GM20000 (cell line): Measurements from ENCODE around the gene CFAP299.

Experiments
- DNase-seq: peaks from one replicate; pipeline ENCODE4 v3.0.0; 2012; ENCODE audit warnings: low spot score
- TF ChIP-seq, protein P1 (sequence below): IDR thresholded peaks from 2 replicates; pipeline ENCODE4 v1.5.1; 2012; ENCODE audit warnings: mild to moderate bottlenecking, control low read depth; ENCODE audit errors: extremely low read depth, missing control alignments

Gene CFAP299

DNA sequence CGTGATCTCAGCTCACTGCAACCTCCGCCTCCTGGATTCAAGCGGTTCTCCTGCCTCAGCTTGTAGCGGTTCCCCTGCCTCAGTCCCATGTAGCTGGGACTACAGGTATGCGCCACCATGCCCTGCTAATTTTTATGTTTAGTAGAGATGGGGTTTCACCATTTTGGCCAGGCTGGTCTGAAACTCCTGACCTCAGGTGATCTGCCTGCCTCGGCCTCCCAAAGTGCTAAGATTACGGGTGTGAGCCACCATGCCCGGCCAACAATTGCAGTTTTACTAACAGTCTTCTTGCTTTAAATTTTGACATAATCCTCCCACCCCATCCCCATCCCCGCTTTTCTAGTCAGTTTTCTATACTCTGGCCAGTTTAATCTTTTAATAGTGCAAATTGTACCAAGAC lies 112.0 kb downstream of the CFAP299 start:
- no peak for DNase-seq
- TF ChIP-seq, protein P1, sequence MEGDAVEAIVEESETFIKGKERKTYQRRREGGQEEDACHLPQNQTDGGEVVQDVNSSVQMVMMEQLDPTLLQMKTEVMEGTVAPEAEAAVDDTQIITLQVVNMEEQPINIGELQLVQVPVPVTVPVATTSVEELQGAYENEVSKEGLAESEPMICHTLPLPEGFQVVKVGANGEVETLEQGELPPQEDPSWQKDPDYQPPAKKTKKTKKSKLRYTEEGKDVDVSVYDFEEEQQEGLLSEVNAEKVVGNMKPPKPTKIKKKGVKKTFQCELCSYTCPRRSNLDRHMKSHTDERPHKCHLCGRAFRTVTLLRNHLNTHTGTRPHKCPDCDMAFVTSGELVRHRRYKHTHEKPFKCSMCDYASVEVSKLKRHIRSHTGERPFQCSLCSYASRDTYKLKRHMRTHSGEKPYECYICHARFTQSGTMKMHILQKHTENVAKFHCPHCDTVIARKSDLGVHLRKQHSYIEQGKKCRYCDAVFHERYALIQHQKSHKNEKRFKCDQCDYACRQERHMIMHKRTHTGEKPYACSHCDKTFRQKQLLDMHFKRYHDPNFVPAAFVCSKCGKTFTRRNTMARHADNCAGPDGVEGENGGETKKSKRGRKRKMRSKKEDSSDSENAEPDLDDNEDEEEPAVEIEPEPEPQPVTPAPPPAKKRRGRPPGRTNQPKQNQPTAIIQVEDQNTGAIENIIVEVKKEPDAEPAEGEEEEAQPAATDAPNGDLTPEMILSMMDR = no peak

DNA sequence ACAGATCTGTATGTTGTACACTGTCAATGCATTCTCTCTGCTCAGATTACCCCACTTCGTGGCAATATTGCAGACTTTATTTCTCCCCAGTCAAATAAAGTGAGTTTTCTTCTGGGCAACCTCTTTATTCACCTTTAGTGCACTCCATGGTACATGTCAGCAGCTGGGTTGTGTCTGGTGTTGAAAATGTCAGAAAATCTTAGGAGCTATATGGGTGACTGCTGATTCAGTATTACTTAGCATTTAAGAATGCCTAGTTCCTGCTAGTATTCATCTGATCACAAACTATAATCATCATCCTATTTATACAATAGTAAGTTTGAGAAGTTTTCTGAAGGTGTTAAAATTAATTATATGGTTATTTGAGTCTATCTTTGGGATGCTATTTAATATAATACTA lies 112.5 kb downstream of the CFAP299 start:
- TF ChIP-seq, protein P1 = no peak
- no peak for DNase-seq

DNA sequence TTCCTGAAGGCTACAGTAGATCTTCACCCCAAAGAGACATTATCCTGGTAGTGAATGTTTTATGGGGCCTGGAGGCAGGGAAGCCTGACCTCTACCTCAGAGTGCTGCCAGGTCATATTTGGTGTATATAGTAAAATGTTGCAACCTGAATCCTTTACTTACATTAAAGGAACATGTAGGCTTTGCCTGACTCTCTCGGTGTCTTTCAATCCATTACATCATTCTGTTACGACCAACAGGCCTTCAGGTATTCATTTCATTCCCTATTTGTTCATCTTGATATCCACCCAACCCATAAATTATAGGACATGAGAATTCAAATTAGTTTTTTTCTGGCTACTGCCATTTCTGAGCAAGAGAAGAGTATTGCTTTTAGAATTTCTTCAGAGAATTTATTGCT lies 116.5 kb downstream of the CFAP299 start:
- DNase-seq = no peak
- TF ChIP-seq, protein P1 = no peak

DNA sequence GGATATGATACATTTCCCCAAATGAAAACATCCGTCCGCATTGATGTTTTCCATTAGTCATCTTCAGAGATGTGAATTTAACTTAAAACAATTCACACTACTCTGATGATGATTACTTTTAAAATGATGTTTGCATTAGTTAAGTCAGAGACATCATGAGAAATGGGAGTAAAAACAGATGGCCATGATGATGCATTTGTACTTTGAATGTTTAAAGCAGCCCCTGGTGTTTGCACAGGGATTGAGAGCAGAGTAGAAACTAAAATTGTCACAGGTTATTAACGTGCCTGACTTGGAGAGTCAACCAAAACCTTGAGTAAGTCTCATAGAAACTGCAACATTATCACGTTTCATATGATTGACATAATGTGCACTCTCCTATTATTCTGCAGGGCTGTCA lies 117.2 kb downstream of the CFAP299 start:
- TF ChIP-seq, protein P1 = no peak
- no peak for DNase-seq

DNA sequence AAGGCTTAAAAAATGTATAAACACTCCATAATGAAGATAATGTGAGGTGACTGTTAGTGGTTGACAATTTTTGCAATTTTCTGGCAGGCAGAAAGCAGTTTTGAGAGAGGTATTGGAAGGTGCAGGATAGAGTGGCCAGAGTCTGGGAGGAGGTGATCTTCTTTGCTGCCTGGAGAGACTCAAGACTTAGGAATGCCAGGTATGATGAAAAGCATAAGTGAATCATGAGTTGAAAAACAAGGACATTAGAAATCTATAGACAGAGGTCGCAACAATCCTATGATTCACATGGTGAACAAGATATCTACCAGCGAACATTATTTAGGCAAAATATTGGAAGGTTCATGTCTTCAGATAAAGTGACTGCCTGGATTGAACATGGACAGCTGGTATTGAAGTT lies 118.5 kb downstream of the CFAP299 start:
- TF ChIP-seq, protein P1 = no peak
- no peak for DNase-seq

DNA sequence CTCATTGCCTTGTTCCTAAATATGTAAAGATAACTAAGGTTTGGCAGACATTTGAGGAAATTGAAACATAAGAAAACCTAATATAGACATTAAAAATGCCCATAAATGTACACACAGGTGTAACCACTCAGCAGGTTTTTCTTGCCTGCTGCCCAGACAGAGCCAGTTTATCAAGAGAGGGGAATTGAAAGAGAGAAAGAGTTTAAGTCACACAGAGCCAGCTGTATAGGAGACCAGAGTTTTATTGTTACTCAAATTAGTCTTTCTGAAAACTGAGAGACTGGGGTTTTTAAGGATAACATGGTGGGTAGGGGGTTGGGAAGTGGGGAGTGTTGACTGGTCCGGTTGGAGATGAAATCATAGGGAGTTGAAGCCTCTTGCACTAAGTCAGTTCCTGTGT lies 119.0 kb downstream of the CFAP299 start:
- no peak for DNase-seq
- TF ChIP-seq, protein P1 = no peak

DNA sequence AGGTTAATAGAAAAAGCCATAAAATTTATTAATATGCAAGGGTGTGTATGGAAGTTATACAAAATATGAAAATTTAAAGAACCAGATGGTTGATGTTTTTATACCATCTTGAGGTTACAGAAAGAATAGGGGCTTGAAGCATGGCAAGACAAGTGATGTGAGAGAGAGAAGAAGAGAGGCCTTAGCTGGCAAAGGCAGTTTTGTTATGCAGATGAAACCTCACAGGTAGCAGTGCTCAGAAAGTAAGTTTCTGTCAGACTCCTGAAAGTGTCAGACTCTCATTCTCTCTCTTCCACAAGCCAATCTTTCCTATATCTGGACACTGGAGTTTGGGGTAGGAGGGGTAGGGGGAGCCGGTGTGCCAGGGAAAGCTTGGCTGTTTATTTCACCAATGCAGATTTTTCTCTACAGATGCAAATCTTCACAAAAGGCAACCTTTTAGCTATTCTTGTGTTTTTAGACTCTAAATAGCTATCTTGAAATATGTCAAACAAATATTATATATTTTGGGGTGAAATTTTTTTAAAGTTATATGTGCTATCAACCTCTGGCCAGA lies 124.5 kb downstream of the CFAP299 start:
- TF ChIP-seq, protein P1 = no peak
- DNase-seq = no peak
